NCI-H2081 (cell line): ENCODE results near the gene IQSEC3.
"Not testable (repeated sequence)": the region's sequence is repeated elsewhere in the genome, so short reads cannot be mapped to it uniquely, and the experiment has no call there.

Experiments used
- DNase-seq, 2 experiments: peaks; one replicate each; lab custom pipeline; 2025; lab: John Stamatoyannopoulos, UW

The IQSEC3 gene

DNA sequence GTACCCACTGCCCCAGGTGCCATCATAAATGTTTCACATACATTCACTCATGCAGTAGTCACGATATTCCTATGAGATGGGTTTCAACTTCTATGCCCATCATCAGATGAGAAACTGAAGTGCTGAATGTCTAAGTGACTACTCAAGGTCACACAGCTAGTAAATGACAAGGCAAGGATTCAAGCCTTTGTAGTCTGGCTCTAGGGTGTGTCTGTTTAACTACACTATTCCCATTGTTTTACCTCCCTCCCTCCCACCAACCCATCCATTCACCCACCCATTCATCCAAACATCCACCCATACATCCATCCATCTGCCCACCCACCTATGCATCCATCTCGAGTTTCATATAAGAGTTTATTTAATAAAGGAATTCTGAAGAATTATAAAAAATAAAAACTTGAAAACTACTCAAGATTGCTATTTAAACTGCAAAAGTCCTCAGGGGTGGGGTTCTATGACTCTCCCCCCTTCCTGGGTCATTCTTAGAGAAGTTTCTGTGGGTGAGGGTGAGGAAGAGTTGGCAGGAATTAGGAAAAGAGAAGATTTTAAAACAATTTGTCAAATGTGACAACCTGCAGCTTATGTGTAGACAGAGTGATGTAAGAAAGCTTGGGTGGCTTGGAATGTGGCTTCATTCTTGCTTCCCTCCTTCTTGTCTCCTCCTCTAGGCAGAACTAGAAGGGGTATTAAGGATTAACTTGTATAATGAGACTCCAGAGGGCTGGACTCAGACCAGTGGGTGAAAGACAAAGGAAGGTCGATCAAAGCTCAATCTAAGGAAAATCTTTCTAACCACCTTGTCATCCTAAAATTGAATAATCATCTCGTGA is 13.4 kb upstream of the IQSEC3 start:
- DNase-seq: not testable (repeated sequence)

- no peak for DNase-seq
Measured at GRCh38 chr12:53735-54730, 12.5 kb upstream of the IQSEC3 start.

- DNase-seq: no peak
Measured at GRCh38 chr12:54750-55535, 11.6 kb upstream of the IQSEC3 start.

GRCh38 chr12:56683-57346 is 9.8 kb upstream of the IQSEC3 start:
- DNase-seq: no peak

GRCh38 chr12:57539-57938 is 9.0 kb upstream of the IQSEC3 start:
- no peak for DNase-seq

DNA sequence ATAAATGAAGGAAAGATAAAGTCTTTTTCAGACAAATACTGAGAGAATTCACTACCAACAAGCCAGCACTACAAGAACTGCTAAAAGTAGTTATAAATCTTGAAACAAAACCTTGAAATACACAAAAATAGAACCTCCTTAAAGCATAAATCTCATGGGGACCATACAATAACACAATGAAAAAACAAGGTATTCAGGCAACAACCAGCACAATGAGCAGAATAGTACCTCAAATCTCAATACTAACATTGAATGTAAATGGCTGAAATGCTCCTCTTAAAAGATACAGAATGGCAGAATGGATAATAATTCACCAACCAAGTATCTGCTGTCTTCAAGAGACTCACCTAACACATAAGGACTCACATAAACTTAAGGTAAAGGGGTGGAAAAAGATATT is 7.7 kb upstream of the IQSEC3 start:
- no peak for DNase-seq

DNA sequence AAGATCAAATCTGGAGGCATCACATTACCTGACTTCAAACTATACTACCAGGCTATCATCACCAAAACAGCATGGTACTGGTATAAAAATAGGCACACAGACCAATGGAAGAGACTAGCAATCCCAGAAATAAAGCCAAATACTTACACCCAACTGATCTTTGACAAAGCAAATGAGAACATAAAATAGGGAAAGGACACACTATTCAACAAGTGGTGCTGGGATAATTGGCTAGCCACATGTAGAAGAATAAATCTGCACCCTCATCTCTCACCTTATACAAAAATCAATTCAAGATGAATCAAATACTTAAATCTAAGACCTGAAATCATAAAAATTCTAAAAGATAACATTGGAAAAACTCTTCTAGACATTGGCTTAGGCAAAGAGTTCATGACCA is 4.7 kb upstream of the IQSEC3 start:
- DNase-seq: not testable (repeated sequence)

DNA sequence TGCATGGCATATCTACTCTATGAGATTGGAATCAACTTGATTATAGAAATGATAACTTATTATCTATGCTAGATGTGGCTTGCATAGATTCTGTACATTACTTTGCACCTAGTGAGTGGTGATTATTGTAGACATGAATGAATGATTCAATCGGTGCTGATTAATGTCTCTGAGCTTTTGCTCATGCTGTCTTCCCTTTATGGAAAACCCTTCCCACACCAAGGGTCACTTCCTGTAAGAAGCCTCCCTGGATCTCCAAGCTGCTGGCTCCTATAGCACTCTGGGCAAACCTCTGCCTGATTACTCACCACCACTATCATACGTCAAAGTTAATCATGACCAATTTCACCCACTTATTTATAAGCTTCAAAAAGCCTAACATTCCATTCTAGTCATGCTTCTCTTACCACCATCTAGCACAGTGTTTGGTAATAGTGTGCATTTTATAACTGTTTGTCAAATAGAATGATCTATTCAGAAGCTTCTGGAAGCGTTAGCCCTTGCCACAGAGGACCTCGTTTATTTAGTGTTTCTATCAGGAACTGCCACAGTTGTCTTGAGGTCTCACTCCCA is 990 bp upstream of the IQSEC3 start:
- not testable (repeated sequence) for DNase-seq

- DNase-seq: not testable (repeated sequence)
Measured at GRCh38 chr12:66782-67504, 376 bp downstream of the IQSEC3 start.

DNA sequence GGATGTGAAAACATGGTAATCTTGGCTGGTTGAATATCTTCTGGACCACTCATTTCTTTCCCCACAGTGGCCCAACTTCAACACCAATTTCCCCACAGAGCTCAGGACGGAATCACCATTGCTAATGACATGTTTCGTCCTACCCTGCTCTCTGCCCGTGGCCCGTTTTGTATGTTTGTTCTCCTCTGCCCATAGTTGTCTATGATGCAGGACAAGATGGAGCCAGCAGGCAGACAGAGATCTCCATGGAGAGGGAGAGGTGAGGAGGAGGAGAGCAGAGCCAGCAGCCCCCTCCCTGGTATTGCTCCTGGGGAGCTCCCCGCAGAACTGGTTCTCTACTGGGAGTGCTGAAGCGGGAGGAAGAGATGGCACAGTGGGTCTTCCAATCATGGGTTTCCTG is 3.1 kb downstream of the IQSEC3 start:
- not testable (repeated sequence) for DNase-seq

- not testable (repeated sequence) for DNase-seq
Measured at GRCh38 chr12:70541-70940, 4.0 kb downstream of the IQSEC3 start.

DNA sequence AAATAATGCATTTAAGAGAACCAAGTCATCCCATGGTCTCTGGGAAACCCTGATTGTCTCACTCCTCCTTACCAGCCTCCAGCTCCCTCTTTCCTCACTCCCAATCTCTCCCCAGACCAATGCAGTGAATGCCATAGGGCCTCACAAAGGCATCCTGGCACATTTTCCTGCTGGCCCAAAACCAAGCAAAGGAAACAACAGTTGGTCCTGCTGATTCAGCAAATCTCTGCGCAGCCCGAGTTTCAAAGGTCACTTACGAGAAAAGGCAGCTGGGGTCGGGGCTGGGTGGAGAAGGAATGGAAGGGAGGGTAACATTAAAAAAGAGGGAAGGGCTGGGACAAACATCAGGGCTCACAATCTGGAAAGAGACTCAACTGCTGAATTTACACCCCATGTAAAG is 5.5 kb downstream of the IQSEC3 start:
- not testable (repeated sequence) for DNase-seq

DNA sequence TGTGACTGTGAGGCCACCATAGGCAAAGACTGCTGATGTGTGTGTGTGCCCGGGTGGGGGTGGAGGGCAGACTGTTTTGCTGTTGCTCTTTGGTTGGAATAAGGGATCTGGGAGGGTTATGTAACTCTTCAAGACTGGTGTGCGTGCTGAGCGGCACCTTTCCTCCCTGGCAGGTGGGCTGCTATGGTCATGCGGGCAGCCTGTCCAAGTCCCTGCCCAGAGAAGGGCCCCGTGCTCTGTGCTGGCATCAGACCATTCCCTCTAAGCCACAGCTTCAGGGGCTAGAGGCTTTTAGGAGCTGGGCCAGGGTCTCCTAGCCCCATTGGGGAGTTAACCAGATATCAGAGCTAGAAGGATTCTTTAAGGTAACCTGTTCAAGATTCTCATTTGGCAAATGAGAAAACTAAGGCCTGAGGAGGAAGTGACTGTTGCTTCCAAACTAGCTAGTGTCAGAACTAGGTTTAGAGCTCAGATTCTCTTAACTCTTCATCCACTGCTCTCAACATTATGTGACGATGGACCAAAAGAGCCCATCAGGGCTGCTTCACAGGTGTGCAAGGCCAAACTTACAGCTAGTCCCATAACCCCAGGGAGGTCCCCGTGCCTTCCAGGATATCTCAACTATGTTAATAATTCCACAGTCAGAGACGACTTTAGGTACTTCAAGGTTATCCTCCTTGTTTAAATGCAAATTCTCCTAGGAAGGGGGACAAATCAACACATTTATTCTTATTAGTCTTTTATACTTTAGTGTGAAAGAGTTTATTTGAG is 8.0 kb downstream of the IQSEC3 start:
- DNase-seq: not testable (repeated sequence)

DNA sequence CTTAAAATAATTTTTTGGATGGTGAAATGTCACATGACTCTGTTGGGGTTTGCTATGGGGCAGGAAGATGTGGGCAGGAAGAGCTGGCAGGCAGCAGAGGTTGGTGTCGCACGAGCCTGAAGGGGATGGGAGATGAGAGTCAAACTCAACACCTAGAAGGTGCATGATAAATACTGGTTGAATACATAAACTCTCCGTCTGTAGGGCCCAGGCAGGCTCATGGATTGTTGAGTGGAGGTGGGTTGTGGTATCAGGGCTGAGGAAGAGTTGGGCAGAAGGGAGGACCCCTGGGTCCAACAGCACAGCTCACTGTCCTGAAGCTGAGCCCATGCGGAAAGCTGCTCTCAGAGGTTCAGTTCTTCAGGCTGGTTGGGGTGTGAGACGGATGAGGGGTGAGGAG is 9.0 kb downstream of the IQSEC3 start:
- DNase-seq: not testable (repeated sequence)

- DNase-seq: not testable (repeated sequence)
Measured at GRCh38 chr12:76102-76501, 9.5 kb downstream of the IQSEC3 start.

- not testable (repeated sequence) for DNase-seq
Measured at GRCh38 chr12:76551-76950, 10.0 kb downstream of the IQSEC3 start.

- not testable (repeated sequence) for DNase-seq
Measured at GRCh38 chr12:77101-77719, 10.6 kb downstream of the IQSEC3 start.

- not testable (repeated sequence) for DNase-seq
Measured at GRCh38 chr12:77769-78383, 11.3 kb downstream of the IQSEC3 start.

DNA sequence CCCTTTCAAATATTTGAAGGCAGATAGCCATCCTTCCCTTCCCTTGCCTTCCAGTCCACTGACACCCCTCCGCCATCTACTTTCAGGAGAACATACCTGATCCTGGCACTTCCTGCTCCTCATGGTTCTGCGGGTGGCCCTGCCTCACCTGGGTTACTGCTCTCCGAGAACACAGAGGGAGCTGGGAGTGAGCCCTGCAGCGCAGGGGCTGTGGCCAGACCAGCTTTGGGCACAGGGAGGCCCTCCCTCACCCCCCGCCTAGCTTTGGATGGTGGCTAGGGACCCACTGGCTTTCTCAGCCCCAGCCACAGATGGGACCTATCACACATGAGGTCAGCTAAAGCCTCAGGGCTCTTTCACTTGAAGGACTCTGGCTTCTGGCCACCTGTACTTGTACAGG is 12.4 kb downstream of the IQSEC3 start:
- no peak for DNase-seq
